ENCODE data around the gene NKX2-4.

Gene NKX2-4

GRCh38 chr20:21358737-21359136, 38.6 kb downstream of the NKX2-4 start:
- no peak for DNase-seq

GRCh38 chr20:21357844-21358243, 39.5 kb downstream of the NKX2-4 start:
- DNase-seq: no peak

- no peak for DNase-seq
These were observed 40.9 kb downstream of the NKX2-4 start for GRCh38 chr20:21356386-21356785.

GRCh38 chr20:21355981-21356380, 41.3 kb downstream of the NKX2-4 start:
- DNase-seq: no peak

GRCh38 chr20:21353236-21353635, 44.1 kb downstream of the NKX2-4 start:
- no peak for DNase-seq

GRCh38 chr20:21352703-21353102, 44.6 kb downstream of the NKX2-4 start:
- no peak for DNase-seq
